ENCODE results near the gene COQ10B.
"Not testable (repeated sequence)": the region's sequence is repeated elsewhere in the genome, so short reads cannot be mapped to it uniquely, and the experiment has no call there.

COQ10B gene

GRCh38 chr2:197464175-197464574 is 10.8 kb downstream of the COQ10B start:
- no peaks in the 10 kb centered on the region for H3K9me3 Mint-ChIP-seq
- no peak overlapping the region for H3K27ac Mint-ChIP-seq
- peaks cover 10% of the 10 kb centered on the region for H3K4me1 Mint-ChIP-seq (ENCODE audit: low read depth)
- H3K36me3 Mint-ChIP-seq (ENCODE audit: low read depth): peaks cover 26% of the 10 kb centered on the region
- no peaks in the 10 kb centered on the region for H3K27me3 Mint-ChIP-seq (ENCODE audit: low read depth)
- H3K4me3 Mint-ChIP-seq: no peak overlapping the region

DNA sequence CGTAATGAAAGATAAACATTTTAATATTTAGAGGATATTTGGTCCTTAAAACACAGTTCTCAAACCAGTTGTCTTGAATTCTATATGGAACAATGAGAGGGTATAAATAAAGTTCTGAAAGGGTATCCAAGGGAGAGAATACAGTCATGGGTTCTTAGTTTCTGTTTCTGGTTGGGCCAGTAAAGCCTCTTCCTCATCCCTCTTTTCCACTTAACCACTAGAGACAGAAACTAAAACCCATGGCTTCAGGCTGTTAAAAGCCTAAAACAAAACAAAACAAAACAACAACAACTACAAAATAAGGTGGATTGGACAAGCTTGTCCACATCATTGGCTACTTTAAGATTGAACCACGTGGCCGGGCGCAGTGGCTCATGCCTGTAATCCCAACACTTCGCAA is 18.8 kb downstream of the COQ10B start:
- Mint-ChIP-seq H3K4me3 (no peak overlapping the region), H3K27me3 (ENCODE audit: low read depth) (no peaks in the 10 kb centered on the region), H3K4me1 (ENCODE audit: low read depth) (peaks cover 5% of the 10 kb centered on the region), H3K9me3 (no peaks in the 10 kb centered on the region), H3K27ac (no peak overlapping the region), H3K36me3 (ENCODE audit: low read depth) (peaks cover 29% of the 10 kb centered on the region)

DNA sequence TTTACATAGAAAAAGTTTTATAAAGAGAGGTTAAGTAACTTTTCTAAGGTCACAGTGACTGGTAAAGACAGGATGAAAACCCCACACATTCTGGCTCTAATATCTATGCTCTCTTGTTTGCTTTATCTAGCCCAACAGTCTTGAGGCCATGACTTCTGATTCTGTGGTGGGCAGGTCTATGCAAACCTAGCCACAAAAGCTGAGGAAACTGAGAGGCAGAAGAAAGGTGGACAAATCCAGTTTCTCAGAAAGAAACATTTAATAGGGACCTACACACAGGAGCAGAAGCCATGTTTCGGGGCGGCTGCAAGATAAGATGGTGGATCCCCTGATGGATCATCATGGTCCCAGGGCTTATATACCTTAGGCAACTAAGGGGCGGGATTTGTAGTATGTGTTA is 24.4 kb downstream of the COQ10B start:
- Mint-ChIP-seq H3K27me3 (ENCODE audit: low read depth) (no peaks in the 10 kb centered on the region), H3K9me3 (no peaks in the 10 kb centered on the region), H3K27ac (no peak overlapping the region), H3K4me1 (ENCODE audit: low read depth) (peaks cover 6% of the 10 kb centered on the region), H3K4me3 (no peak overlapping the region), H3K36me3 (ENCODE audit: low read depth) (peaks cover 38% of the 10 kb centered on the region)

GRCh38 chr2:197480165-197481036 is 27.0 kb downstream of the COQ10B start:
- Mint-ChIP-seq H3K27me3 (ENCODE audit: low read depth) (no peaks in the 10 kb centered on the region), H3K4me3 (no peak overlapping the region), H3K4me1 (ENCODE audit: low read depth) (peaks cover 6% of the 10 kb centered on the region), H3K9me3 (peaks cover 6% of the 10 kb centered on the region), H3K27ac (no peak overlapping the region), H3K36me3 (ENCODE audit: low read depth) (peaks cover 43% of the 10 kb centered on the region)

DNA sequence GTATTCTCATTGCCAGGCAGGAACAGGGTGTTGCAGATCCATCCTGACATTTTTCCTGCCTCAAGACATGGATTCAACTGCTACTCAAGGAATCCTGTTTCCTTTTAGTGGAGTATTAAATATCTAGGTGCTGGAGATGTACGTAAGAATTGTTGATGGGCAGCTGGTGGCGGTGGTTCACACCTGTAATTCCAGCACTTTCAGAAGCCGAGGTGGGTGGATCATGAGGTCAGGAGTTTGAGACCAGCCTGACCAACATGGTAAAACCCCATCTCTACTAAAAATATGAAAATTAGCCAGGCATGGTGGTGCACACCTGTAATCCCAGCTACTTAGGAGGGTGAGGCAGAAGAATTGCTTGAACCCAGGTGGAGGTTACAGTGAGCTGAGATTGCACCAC is 30.9 kb downstream of the COQ10B start:
- not testable (repeated sequence) for H3K27me3 Mint-ChIP-seq (ENCODE audit: low read depth); H3K4me1 Mint-ChIP-seq (ENCODE audit: low read depth); H3K27ac Mint-ChIP-seq; H3K4me3 Mint-ChIP-seq; H3K9me3 Mint-ChIP-seq
- H3K36me3 Mint-ChIP-seq (ENCODE audit: low read depth): peaks cover 52% of the 10 kb centered on the region

DNA sequence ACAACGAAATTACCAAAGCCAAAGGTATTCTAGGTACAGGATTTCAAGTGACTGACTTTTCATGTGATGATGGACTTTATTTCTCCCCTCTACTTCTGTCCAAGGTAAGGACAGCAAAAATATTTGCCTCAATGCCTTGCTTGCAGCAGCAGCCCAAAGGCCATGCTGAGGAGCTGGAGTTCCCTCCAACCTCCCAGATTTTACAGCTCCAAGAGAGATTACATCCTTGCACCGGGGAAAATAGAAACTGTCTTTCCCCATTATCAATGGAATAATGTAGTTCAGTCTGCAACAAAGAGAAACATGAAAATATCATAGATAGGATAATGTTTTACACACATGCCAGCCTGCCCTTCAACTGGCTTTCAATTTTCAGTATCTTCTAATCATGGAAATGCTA is 32.8 kb downstream of the COQ10B start:
- Mint-ChIP-seq H3K27ac (no peak overlapping the region), H3K27me3 (ENCODE audit: low read depth) (no peaks in the 10 kb centered on the region), H3K4me1 (ENCODE audit: low read depth) (peaks cover 7% of the 10 kb centered on the region), H3K36me3 (ENCODE audit: low read depth) (peaks cover 62% of the 10 kb centered on the region), H3K9me3 (peaks cover 10% of the 10 kb centered on the region), H3K4me3 (no peak overlapping the region)

DNA sequence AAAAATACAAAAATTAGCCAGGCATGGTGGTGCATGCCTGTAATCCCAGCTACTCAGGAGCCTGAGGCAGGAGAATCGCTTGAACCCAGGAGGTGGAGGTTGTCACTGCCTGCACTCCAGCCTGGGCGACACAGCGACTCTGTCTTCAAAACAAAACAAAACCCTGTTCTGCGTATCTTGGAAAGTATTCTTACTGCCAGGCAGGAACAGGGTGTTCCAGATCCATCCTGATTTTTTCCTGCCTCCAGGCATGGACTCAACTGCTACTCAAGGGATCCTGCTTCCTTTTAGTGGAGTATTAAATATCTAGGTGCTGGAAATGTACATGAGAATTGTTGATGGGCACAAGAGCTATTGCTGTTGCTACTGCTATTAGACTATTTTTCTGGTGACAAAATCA is 34.0 kb downstream of the COQ10B start:
- H3K36me3 Mint-ChIP-seq (ENCODE audit: low read depth): peaks cover 69% of the 10 kb centered on the region
- H3K27ac Mint-ChIP-seq: no peak overlapping the region
- peaks cover 7% of the 10 kb centered on the region for H3K4me1 Mint-ChIP-seq (ENCODE audit: low read depth)
- no peaks in the 10 kb centered on the region for H3K27me3 Mint-ChIP-seq (ENCODE audit: low read depth)
- H3K4me3 Mint-ChIP-seq: no peak overlapping the region
- peaks cover 10% of the 10 kb centered on the region for H3K9me3 Mint-ChIP-seq

GRCh38 chr2:197495433-197496134 is 42.2 kb downstream of the COQ10B start:
- Mint-ChIP-seq H3K27me3 (ENCODE audit: low read depth) (no peaks in the 10 kb centered on the region), H3K9me3 (no peaks in the 10 kb centered on the region), H3K4me1 (ENCODE audit: low read depth) (peaks cover 41% of the 10 kb centered on the region), H3K27ac (no peak overlapping the region), H3K4me3 (no peak overlapping the region), H3K36me3 (ENCODE audit: low read depth) (peaks cover 53% of the 10 kb centered on the region)

- peak overlapping the region; percentile 92 for H3K4me3 Mint-ChIP-seq
- peak overlapping the region; percentile 21 for H3K27ac Mint-ChIP-seq
- peaks cover 49% of the 10 kb centered on the region for H3K36me3 Mint-ChIP-seq (ENCODE audit: low read depth)
- H3K4me1 Mint-ChIP-seq (ENCODE audit: low read depth): peaks cover 45% of the 10 kb centered on the region
- H3K27me3 Mint-ChIP-seq (ENCODE audit: low read depth): no peaks in the 10 kb centered on the region
- H3K9me3 Mint-ChIP-seq: no peaks in the 10 kb centered on the region
Measured at GRCh38 chr2:197496695-197497094, 43.3 kb downstream of the COQ10B start.

DNA sequence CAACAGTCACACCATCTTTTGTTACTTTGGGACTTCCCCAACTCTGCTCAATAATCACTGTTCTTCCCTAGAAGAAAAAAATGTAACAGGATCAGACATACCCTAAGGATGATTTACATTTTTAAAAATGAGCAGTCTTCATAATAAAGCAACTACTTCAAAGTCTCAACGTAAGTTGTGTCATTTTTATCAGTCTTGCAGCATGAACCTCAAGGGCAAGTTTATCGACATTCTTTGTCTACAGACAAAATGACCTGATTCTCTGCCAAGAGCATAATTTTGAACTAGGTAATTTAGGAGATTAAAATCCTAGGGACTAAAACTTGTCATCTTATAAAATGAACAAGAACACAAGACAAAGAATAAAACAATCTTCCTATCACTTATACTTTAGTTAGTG is 44.0 kb downstream of the COQ10B start:
- H3K27ac Mint-ChIP-seq: peak overlapping the region; percentile 57
- H3K4me1 Mint-ChIP-seq (ENCODE audit: low read depth): peaks cover 51% of the 10 kb centered on the region
- no peaks in the 10 kb centered on the region for H3K27me3 Mint-ChIP-seq (ENCODE audit: low read depth)
- peaks cover 51% of the 10 kb centered on the region for H3K36me3 Mint-ChIP-seq (ENCODE audit: low read depth)
- peak overlapping the region; percentile 92 for H3K4me3 Mint-ChIP-seq
- H3K9me3 Mint-ChIP-seq: no peaks in the 10 kb centered on the region

DNA sequence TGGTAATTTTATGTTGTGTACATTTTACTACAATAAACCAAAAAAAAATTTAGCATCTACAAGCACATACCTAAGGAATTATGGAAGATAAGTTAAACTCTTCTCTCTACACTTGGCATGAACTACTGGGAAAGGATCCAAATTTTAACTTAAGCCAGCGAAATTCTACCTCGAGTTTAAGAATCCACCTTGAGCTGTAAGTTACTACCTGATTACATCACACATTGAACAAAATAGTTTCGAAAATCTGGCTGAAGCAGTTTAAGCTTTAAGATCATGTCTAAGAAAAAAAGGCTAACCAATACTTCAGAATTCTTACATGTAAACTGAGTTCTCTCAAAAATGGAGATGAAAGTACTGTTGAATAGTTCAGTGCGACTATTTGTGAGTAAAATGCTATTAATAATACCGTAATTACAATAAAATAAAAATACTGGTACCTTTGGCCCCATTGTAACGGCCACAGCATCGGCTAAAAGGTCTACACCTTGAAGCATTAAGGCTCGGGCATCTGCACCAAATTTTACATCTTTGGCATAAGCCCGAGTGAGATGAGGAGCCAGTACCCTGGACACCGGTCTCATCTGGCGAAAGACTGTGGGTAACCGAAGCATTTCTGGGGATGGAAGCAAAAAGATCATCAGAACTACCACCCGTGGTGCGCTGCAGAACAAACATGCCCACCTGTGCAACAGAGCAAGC is 45.0 kb downstream of the COQ10B start:
- peak overlapping the region; percentile 98 for H3K27ac Mint-ChIP-seq
- peaks cover 48% of the 10 kb centered on the region for H3K36me3 Mint-ChIP-seq (ENCODE audit: low read depth)
- peak overlapping the region; percentile 92 for H3K4me3 Mint-ChIP-seq
- H3K27me3 Mint-ChIP-seq (ENCODE audit: low read depth): no peaks in the 10 kb centered on the region
- H3K9me3 Mint-ChIP-seq: no peaks in the 10 kb centered on the region
- H3K4me1 Mint-ChIP-seq (ENCODE audit: low read depth): peaks cover 53% of the 10 kb centered on the region

- peaks cover 52% of the 10 kb centered on the region for H3K4me1 Mint-ChIP-seq (ENCODE audit: low read depth)
- peak overlapping the region; percentile 92 for H3K4me3 Mint-ChIP-seq
- no peaks in the 10 kb centered on the region for H3K27me3 Mint-ChIP-seq (ENCODE audit: low read depth)
- H3K9me3 Mint-ChIP-seq: no peaks in the 10 kb centered on the region
- peaks cover 49% of the 10 kb centered on the region for H3K36me3 Mint-ChIP-seq (ENCODE audit: low read depth)
- peak overlapping the region; percentile 98 for H3K27ac Mint-ChIP-seq
Measured at GRCh38 chr2:197498937-197499593, 45.7 kb downstream of the COQ10B start.

- peaks cover 51% of the 10 kb centered on the region for H3K4me1 Mint-ChIP-seq (ENCODE audit: low read depth)
Measured at GRCh38 chr2:197499594-197500502, 46.5 kb downstream of the COQ10B start, which contains the start of the genes HSPD1 and HSPE1. Gene HSPD1 (minus strand): TSS chr2:197499840. CDS start chr2:197498848, 992 bp downstream. Gene HSPE1 (plus strand): TSS chr2:197500379. CDS start chr2:197500437, 58 bp downstream.

More at GRCh38 chr2:197499594-197500502, 46.5 kb downstream of the COQ10B start, which contains the start of the genes HSPD1 and HSPE1:
- H3K27me3 Mint-ChIP-seq (ENCODE audit: low read depth): no peaks in the 10 kb centered on the region
- H3K4me3 Mint-ChIP-seq: peak within 1 kb of the TSS; percentile 92
- H3K27ac Mint-ChIP-seq: peak within 1 kb of the TSS; percentile 98
- H3K9me3 Mint-ChIP-seq: no peaks in the 10 kb centered on the region
- H3K36me3 Mint-ChIP-seq (ENCODE audit: low read depth): peaks cover 48% of the 10 kb centered on the region

Data from T-helper 1 cell treated with Interleukin-12 subunit alpha and Interleukin-12 subunit beta and Interleukin-4 antibody, amounts not matched to agents 30 μg/mL and 1 μg/mL, for 36 hours (primary cell).